Body of pancreas (tissue), 4 donors: Measurements from ENCODE around the gene COL6A3.

Source experiments
- POLR2A ChIP-seq, 3 donors: fragments of 450-650 bp; IDR thresholded peaks; one replicate each; pipeline ENCODE4 v1.6.1; 2016; ENCODE audit warnings: antibody characterized with exemption in 3 of 3, mild to moderate bottlenecking in 2 of 3
- TF ChIP-seq, protein P1 (sequence below), 7 experiments: fragments of 450-650 bp in 4 of 7; fragments of 200-600 bp in 3 of 7; sonication (generic) in 3 of 7; IDR thresholded peaks; one replicate each; pipeline ENCODE4 v1.5.1; 2016 to 2019; ENCODE audit warnings: antibody characterized with exemption in 7 of 7

DNA sequence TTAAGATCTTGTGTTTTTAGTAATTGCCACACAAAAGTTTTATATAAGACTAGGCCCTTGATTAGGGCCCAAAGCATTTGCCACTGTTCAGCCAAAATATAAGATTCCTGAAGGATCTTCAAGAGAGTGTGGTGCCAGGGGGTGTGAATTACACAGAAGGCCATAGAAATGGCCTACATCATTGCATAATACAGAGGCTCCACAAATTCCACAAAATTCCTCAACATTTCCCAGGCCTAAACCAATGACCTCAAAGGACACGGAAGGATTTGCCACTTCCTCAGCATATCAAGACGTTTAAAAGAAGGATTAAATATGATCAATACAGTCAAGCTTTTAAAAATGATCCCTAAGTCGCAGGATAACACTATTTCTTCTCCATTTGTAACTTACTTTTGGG lies 24.1 kb downstream of the COL6A3 start:
- TF ChIP-seq, protein P1, sequence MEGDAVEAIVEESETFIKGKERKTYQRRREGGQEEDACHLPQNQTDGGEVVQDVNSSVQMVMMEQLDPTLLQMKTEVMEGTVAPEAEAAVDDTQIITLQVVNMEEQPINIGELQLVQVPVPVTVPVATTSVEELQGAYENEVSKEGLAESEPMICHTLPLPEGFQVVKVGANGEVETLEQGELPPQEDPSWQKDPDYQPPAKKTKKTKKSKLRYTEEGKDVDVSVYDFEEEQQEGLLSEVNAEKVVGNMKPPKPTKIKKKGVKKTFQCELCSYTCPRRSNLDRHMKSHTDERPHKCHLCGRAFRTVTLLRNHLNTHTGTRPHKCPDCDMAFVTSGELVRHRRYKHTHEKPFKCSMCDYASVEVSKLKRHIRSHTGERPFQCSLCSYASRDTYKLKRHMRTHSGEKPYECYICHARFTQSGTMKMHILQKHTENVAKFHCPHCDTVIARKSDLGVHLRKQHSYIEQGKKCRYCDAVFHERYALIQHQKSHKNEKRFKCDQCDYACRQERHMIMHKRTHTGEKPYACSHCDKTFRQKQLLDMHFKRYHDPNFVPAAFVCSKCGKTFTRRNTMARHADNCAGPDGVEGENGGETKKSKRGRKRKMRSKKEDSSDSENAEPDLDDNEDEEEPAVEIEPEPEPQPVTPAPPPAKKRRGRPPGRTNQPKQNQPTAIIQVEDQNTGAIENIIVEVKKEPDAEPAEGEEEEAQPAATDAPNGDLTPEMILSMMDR (IDR thresholded peaks at IDR 0.05), result no peak
- TF ChIP-seq POLR2A (IDR thresholded peaks at IDR 0.05), result no peak
